Femur (tissue), 1 donor: Measurements from ENCODE around the gene RIPK4.

ENCODE experiments used
- DNase-seq: peaks from one replicate; pipeline ENCODE4 v3.0.0-alpha.2; 2017

The RIPK4 gene

DNA sequence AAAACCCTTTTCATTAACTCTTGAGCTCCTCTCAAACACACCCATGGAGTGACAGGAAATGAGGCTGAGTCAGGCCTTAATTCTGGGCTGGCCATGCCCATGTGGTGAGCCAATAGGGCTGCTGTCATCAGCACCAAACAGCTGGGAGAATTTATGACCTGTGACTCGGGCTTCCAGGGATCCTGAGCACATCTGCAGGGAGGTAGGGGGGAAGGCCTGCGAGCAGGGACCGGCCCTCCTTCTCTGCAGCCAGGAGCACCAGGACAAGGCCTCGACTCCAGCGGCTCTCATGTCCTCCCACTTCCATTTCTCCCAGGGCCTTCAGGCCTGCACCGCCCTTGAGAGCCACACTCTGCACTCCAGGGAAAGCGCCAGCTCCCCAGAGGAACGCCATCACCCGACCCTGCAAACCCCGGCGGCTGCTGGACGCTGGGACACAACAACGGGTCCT lies 14.6 kb downstream of the RIPK4 start:
- no peak for DNase-seq

- no peak for DNase-seq
Observed at GRCh38 chr21:41751611-41752011, 15.2 kb downstream of the RIPK4 start.

DNA sequence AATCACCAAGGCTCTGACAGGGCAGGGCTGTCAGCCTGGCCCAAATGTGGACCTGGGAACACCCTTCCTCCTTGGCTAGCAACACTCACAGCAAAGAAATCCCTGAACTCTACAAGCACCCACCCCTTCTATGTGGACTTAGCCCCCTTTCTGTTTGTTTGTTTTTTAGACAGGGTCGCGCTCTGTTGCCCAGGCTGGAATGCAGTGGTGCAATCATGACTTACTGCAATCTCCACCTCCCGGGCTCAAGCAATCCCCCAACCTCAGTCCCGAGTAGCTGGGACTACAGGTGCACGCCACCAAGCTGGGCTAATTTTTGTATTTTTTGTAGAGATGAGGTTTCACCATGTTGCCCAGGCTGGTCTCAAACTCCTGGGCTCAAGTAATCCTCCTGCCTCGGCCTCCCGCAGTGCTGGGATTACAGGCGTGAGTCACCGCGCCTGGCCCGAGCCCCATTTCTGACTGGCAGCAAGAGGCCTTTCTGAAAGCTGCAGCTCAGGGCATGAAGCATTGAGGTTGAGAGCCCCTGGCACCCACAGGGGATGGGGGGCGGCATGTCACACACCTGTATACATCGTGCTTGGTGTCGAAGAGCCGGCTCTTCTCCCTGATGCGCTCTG lies 16.2 kb downstream of the RIPK4 start:
- DNase-seq, result no peak

- no peak for DNase-seq
Observed at GRCh38 chr21:41750051-41750450, 16.8 kb downstream of the RIPK4 start.

GRCh38 chr21:41749286-41749685 lies 17.6 kb downstream of the RIPK4 start:
- no peak for DNase-seq

- no peak for DNase-seq
Observed at GRCh38 chr21:41747943-41748738, 18.7 kb downstream of the RIPK4 start.

GRCh38 chr21:41746744-41747006 lies 20.2 kb downstream of the RIPK4 start:
- no peak for DNase-seq

DNA sequence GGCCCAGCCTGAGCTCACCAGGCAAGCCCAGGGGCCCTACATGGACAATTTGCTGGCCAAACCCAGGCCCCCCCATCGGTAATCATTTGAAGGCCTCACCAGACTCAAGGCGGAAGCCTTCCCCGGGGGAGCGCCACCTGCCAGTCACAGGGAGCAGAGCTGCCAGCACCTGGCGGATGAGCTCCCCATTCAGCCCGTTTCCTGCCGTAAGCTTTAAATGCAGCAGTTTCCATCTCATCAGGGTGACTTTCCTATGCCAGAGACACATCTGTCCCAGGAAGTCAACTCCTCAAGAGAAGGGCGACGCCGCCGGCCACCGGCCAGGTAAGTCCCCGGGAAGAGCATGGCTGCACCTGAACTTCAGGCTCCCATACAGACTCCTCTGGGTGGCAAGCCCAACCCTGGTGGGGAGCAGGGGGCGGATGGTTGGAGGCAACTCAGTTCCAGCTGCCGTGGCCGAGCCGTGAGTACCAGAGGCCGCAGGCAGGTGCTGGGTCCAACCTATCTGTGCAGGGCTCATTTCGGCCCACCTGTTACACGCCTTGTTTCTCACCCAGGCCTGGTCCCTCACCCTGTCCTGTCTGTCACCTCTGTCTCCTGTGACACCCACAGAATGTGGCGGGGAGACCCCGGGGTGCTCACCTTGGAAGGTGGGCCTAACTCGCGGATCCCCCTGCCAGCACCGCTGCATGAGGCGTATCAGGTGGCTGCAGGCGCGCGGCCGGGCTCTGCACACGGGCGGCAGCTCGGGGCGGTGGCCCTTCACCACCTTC lies 20.7 kb downstream of the RIPK4 start:
- DNase-seq, result no peak

DNA sequence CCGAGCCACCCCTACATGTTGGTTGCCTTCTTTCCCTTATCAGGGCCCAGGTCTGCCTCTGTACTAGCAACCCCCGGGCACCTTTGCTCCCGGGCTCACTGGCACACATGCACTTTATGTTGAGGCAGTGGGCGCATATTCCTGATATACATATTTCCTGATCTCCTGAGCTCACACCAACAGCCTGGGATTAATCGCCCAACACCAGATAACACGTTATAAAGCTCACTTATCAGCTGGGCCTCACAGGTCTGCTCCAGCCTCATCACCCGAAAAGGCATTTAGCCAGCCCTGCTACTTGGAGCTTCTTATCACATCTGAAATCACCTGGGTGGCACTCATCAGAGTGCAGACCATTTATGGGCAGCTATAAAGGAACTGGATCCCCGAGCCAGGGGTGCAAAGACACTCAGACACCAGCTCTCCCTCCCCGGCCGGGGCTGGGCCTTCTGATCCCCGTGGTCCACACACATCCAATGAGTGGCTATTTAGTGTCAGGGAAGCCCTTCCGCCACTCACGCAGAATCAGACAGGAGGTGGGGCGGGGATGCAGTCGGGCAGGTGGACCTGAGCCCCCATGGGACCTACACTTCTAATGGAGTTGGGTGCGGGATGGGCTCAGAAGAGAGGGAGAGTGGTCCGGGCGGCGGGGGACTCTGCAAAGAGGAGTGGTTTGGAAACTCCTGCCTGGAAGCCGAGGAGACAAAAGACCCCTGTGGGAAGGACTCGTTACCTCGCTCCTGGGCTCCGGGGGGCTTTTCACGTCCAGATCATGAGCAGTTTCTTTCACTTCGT lies 21.6 kb downstream of the RIPK4 start:
- no peak for DNase-seq

DNA sequence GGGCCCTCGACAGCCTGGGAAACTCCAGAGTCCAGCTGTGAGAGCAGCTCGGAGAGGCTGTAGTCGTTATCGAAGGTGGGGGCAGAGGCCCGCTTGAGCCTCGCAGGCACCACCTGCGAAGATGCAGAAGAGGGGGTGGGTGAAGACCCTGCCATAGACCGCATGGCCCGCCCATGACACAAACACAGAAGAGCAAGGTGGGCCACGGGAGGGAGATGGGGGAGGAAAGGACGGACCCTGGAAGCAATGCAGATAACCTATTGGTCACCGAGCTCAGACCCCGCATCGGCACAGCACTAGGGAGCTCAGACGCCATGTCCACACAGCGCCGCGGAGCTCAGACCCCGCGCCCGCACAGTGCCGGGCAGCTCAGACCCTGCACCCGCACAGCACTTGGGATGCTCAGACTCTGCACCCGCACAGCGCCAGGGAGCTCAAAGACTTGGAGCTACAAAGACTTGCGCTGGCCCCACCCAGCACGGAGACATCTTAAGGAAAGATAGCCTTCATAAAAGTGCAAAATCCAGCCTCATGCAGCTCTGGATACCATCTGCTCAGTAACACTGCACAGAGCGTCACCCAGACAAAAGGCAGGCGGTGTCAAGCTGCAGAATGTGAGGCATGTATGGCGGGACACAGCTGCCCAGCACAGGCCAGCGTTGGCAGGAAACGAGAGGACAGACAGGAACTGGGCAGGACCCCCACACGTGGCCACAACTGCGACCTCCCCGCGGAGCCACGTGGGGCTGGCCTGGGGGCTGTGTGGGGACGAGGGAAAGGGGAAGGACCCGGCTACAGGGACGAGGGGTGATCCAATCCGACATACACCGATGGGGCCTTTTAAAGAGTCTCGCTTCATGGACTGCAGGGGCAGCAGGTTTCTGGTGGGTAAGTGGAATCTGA lies 22.6 kb downstream of the RIPK4 start:
- no peak for DNase-seq

DNA sequence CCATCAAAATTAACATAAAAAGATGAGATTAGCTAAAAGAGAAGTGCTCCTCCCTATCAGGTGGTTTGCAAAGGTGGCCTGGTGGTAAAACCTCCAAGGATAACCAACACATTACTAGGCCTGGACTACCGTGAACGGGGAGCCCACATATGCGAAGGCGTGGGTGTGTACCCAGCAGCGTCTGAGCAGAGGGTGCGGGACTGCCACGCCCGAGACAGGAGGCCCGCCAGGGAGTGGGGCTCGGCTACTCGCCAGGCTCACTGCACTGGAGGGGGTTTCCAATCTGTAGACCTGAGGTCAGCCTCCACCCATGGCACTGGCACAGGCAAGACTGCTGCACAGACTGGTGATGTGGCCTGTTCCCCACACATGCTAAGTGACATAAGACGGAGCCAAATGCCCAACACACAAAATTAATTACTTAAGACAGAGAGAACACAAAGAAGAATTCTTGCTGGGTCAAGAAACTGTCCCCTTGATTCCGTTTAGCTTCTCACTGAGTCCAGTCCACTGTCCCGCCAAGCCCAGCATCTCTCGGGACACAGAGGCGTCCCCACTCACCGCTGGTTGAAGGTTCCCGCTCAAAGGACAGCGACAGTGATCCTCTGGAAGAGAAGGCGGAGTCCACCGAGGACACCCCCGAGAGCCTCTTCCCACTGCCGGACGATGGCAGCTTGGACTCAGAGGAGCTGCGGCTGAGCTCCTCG lies 23.4 kb downstream of the RIPK4 start:
- DNase-seq, result no peak

GRCh38 chr21:41742073-41742875 lies 24.6 kb downstream of the RIPK4 start:
- no peak for DNase-seq

DNA sequence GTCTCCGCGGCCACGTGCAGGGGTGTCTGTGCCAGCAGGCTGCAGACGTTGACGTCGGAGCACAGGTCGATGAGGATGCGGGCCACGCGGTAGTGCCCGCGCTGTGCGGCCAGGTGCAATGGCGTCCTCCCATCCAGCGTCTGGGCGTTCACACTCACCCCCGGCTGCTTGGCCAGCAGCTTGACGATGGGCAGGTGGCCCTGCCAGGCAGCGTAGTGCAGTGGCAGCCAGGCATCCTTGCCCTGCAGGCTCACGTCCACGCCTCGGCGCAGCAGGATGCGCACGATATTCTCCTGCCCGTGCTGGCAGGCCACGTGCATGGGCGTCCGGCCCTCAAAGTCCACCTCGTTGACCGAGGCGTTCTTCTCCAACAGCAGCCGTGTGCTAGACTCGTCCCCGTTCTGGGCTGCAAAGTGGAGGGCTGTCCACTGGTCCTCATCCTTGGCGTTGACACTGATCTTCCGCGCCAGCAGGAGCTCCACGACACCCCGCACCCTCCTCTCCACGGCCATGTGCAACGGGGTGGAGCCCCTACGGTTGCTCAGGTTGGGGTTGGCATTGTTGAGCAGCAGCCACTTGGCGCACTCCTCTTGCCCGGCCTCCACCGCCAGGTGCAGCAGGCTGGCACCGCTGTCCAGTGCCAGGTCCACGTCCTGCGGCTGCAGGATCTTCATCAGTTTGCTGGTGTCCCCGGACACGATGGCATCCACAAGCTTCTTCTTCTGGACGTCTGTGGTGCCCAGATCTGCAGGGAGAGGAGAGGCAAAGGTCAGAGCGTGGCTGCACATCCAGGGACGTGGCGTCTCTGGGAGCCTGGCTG lies 25.4 kb downstream of the RIPK4 start:
- DNase-seq, result no peak

DNA sequence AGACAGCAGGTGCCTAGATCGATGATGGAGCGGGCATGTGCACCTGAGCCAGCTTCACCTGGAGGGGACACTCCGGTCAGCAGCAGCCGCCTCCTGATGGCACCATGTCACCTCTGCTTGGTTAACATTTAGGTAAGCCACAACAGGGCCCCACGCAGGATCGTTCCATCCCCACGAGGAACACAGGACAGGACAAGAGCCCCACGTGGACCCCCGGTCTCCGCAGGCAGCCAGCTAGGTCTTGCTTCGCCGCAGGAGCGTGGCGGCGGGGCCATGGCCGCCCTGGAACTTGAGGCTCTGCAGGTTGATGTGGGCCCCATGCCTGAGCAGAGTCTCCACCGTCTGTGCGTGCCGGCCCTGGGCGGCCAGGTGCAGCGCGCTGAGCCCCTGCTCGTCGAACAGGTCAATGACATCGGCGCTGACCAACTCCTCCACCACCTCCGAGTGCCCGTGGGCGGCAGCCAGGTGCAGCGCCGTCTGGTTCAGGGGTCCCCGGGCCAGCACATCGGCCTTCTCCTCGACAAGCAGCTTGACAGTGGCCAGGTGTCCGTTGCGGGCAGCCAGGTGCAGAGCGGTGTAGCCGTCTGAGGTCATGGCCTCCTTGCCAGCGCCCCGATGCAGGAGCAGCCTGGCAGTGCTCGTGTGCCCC lies 26.1 kb downstream of the RIPK4 start:
- DNase-seq, result no peak

DNA sequence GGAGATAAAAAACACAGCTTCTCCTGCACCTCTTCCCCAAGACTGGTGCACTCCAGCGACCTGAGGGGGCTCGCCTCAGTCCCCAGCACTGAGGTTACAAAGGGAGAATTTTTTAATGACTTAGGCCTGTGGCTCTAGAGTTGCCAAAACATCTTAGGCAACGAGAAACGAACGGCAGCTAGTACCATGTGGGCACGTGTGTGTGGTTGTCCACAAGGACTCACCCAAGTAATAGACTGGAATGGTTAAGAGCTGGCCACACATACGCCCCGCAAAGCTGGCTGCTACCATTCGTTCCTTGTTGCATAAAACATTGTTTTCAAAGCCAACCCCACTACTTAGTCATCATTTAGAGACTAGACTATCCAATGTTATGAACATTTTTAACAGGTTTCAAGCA lies 26.9 kb downstream of the RIPK4 start:
- no peak for DNase-seq

- DNase-seq, result no peak
Observed at GRCh38 chr21:41739011-41739410, 27.8 kb downstream of the RIPK4 start.

DNA sequence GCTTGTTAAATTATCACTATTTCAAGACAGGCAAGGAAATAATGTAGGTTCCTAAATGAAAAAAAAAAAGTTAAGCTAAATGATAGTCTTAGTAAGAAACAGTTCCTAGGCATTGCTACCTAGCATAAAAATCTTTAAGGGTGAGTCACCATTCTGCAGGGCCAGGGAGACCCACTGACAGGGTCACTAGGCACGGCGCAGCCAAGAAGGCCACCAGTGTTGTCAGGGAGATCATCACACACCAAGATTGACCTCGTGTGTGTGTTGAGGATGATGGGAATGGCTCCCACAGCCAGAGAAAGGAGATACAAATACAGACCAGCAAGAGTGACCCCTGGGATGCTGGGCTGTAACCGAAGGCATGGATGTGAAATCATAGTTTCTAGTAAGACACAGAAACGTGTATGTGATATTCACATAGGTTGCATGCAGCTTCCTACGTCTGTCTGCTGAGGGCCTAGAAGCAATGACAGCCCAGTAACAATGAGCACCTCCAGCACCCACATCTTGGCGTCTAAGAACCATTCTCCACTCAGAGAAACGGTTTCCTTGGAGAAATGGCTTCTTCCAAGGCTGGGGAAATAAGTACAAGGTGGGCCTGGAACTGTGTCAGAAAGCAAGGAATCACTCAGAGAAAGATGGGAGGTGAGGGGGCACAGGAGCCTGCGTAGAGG lies 29.1 kb downstream of the RIPK4 start:
- no peak for DNase-seq

DNA sequence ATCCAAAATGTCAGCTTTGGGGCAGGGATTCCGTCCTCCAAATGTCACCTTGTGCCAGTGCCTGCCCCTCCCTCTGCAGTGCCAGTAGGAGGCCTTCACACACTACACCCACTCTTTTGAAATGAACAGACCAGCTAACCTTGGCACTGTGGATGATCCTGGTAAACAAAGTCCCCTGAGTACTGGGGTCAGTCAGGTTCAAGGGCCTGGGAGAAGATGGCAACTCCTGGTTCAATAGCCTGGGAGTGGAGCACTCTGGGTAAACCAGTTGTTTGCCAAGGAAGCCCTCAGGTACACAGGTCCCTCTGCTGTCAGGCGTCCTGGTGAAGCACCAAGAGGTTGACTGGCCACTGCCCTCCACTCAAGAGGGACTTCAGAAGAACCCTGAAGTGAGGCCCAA lies 30.4 kb downstream of the RIPK4 start:
- no peak for DNase-seq
